Measurements from ENCODE around the gene BAIAP2L2. TPM values are rescaled to one million over a fixed set of nuclear protein-coding genes. Genes with fewer than 3 reads are reported as not detected.
"Not testable (repeated sequence)": the region's sequence is repeated elsewhere in the genome, so short reads cannot be mapped to it uniquely, and the experiment has no call there.

Gene BAIAP2L2
- total and polyA plus RNA-seq, 10 of the 15 experiments (the other 5 are each of a cell fraction or from before 2014, with no cell fraction given): 0.08 to 0.38 (median 0.14) TPM; not detected in 6

GRCh38 chr22:38037367-38038150 lies 72.9 kb downstream of the BAIAP2L2 start:
- H3K9me3 ChIP-seq (replicated peaks; ENCODE audit: control insufficient read depth, insufficient read depth, low read length); H4K20me1 ChIP-seq (ENCODE audit: control insufficient read depth, insufficient read depth); H3K36me3 ChIP-seq (ENCODE audit: control insufficient read depth in 2 of 2, insufficient read depth in 2 of 2, low read length in 1 of 2); DNase-seq (ENCODE audit: low read depth, low spot score); H2AFZ ChIP-seq (ENCODE audit: control insufficient read depth, low read depth, low read length); SMC1A ChIA-PET (ENCODE audit: uncharacterized antibody, unreplicated experiment); H3K9ac ChIP-seq (ENCODE audit: control insufficient read depth, insufficient read depth, low read length); H3K4me2 ChIP-seq (ENCODE audit: control insufficient read depth, insufficient read depth); H3K4me1 ChIP-seq (ENCODE audit: control insufficient read depth, insufficient read depth, low read length); H3K79me2 ChIP-seq (ENCODE audit: control insufficient read depth, insufficient read depth, low read length); intact Hi-C loops (cut with micrococcal nuclease; ENCODE audit: unreplicated experiment); H3K4me3 ChIP-seq; FAIRE-seq; H3K27ac ChIP-seq (ENCODE audit: control insufficient read depth, insufficient read depth); in situ Hi-C loops (cut with MboI); H3K27me3 ChIP-seq (replicated peaks in 1 of 2; ENCODE audit: control insufficient read depth in 2 of 2, insufficient read depth in 2 of 2, low read length in 1 of 2); ATAC-seq; BruUV-seq (replicated peaks): not testable (repeated sequence)
- RAD21 ChIA-PET (ENCODE audit: unreplicated experiment): interaction anchor here (1.3 kb wide), 1 partner anchor 15 kb away, joined by 3 read pairs; no protein-coding TSS in a partner anchor
- POLR2A ChIA-PET: interaction anchor here (0.6 kb wide), 1 partner anchor 318 kb away, joined by 10 read pairs; no protein-coding TSS in a partner anchor
- WGBS (ENCODE audit: insufficient coverage, insufficient replicate concordance, low lambda C conversion rate, missing lambda C conversion rate): 60% methylated on average over 13 of the region's 13 CpGs
- CTCF ChIA-PET: interaction anchor here (0.8 to 2.1 kb wide), 3 partner anchors 12 to 447 kb away, joined by 3 to 8 read pairs (median 4); no protein-coding TSS in a partner anchor

- ChIA-PET SMC1A (ENCODE audit: uncharacterized antibody, unreplicated experiment) (no interaction called here), CTCF (interaction anchor here (2.1 kb wide), 1 partner anchor 16 kb away, joined by 8 read pairs; no protein-coding TSS in a partner anchor), POLR2A (no interaction called here), RAD21 (ENCODE audit: unreplicated experiment) (no interaction called here)
- DNase-seq (ENCODE audit: low read depth, low spot score) (no peak), FAIRE-seq (no peak), ATAC-seq (no peak)
- no peaks in the 10 kb centered on the region for H3K79me2 ChIP-seq (ENCODE audit: control insufficient read depth, insufficient read depth, low read length)
- H3K4me3 ChIP-seq: no peak overlapping the region
- no peak overlapping the region for H3K27ac ChIP-seq (ENCODE audit: control insufficient read depth, insufficient read depth)
- H3K9me3 ChIP-seq (replicated peaks; ENCODE audit: control insufficient read depth, insufficient read depth, low read length): no peaks in the 10 kb centered on the region
- intact Hi-C loops (cut with micrococcal nuclease; ENCODE audit: unreplicated experiment): no loop called here
- H3K4me1 ChIP-seq (ENCODE audit: control insufficient read depth, insufficient read depth, low read length): peaks cover 7% of the 10 kb centered on the region; the same call in 1 of the 2 replicates
- no peaks in the 10 kb centered on the region; a peak in 1 of 4 replicates for H3K27me3 ChIP-seq (replicated peaks in 1 of 2; ENCODE audit: control insufficient read depth in 2 of 2, insufficient read depth in 2 of 2, low read length in 1 of 2)
- H4K20me1 ChIP-seq (ENCODE audit: control insufficient read depth, insufficient read depth): no peaks in the 10 kb centered on the region
- 27% methylated on average over 10 of the region's 10 CpGs for WGBS (ENCODE audit: insufficient coverage, insufficient replicate concordance, low lambda C conversion rate, missing lambda C conversion rate)
- H3K4me2 ChIP-seq (ENCODE audit: control insufficient read depth, insufficient read depth): no peak overlapping the region
- no TSS peak for BruUV-seq (replicated peaks)
- H3K9ac ChIP-seq (ENCODE audit: control insufficient read depth, insufficient read depth, low read length): no peak overlapping the region
- in situ Hi-C loops (cut with MboI): no loop called here
- H3K36me3 ChIP-seq (ENCODE audit: control insufficient read depth in 2 of 2, insufficient read depth in 2 of 2, low read length in 1 of 2): no peaks in the 10 kb centered on the region
- no peak overlapping the region for H2AFZ ChIP-seq (ENCODE audit: control insufficient read depth, low read depth, low read length)
- no peak for TF ChIP-seq MYB (IDR thresholded peaks at IDR 0.05; ENCODE audit: borderline replicate concordance, low read depth, low read length)
- TF ChIP-seq KLF5 (IDR thresholded peaks at IDR 0.05; ENCODE audit: partially characterized antibody): no peak
- TF ChIP-seq ZZZ3 (IDR thresholded peaks at IDR 0.05; ENCODE audit: control insufficient read depth, insufficient read length, low read depth): no peak
- TF ChIP-seq USF2 (IDR thresholded peaks at IDR 0.05; ENCODE audit: borderline replicate concordance, low read depth, low read length): no peak
- TF ChIP-seq CHD4 (IDR thresholded peaks at IDR 0.05): no peak
- no peak for TF ChIP-seq ZNF24 (IDR thresholded peaks at IDR 0.05)
- no peak for TF ChIP-seq PAX8 (IDR thresholded peaks at IDR 0.05)
- no peak for TF ChIP-seq RELB (IDR thresholded peaks at IDR 0.05; ENCODE audit: low read depth)
- no peak for TF ChIP-seq DPF2 (IDR thresholded peaks at IDR 0.05)
- TF ChIP-seq ASH2L (IDR thresholded peaks at IDR 0.05; ENCODE audit: borderline replicate concordance, low read depth): no peak
These were observed 74.0 kb downstream of the BAIAP2L2 start for GRCh38 chr22:38036392-38037062.

Data from GM12878 (cell line).